Fibroblast of villous mesenchyme (primary cell): ENCODE results near the gene ERMP1. TPM values are rescaled to one million over a fixed set of nuclear protein-coding genes. Genes with fewer than 3 reads are reported as not detected.
A peak's percentile ranks its signal among the peaks of the same experiment; 100 is the strongest.

Experiments used
- DNase-seq: peaks from one replicate; pipeline ENCODE4 v3.0.0-alpha.2; 2010; ENCODE audit warnings: low read depth
- H3K4me3 ChIP-seq: 2 replicates; pipeline ENCODE4 v1.5.1; 2011; ENCODE audit warnings: low read depth, mild to moderate bottlenecking, low read length
- CTCF ChIP-seq: IDR thresholded peaks from 2 replicates; pipeline ENCODE4 v1.5.1; 2012; ENCODE audit warnings: low read depth, mild to moderate bottlenecking, low read length; ENCODE audit not compliant: insufficient read depth
- total RNA-seq: library from RNA; depleted of rRNA; stranded (reverse); fragments of >200 nt; gene quantifications from 2 replicates; pipeline ENCODE4 v1.2.3, GENCODE V29; 2012

The ERMP1 gene
- total RNA-seq, 1 donor, result 58.3 TPM

GRCh38 chr9:5820425-5820824 lies 12.5 kb downstream of the ERMP1 start:
- no peak for DNase-seq
- no peak overlapping the region for H3K4me3 ChIP-seq
- no peak for TF ChIP-seq CTCF

GRCh38 chr9:5819174-5819573 lies 13.7 kb downstream of the ERMP1 start:
- H3K4me3 ChIP-seq, result no peak overlapping the region
- DNase-seq, result no peak
- no peak for TF ChIP-seq CTCF

- no peak for TF ChIP-seq CTCF
- DNase-seq, result no peak
- no peak overlapping the region for H3K4me3 ChIP-seq
These were observed 14.3 kb downstream of the ERMP1 start for GRCh38 chr9:5818424-5819142.

GRCh38 chr9:5817862-5818261 lies 15.1 kb downstream of the ERMP1 start:
- no peak for TF ChIP-seq CTCF
- peak; percentile 67 for DNase-seq
- H3K4me3 ChIP-seq, result no peak overlapping the region

- no peak for TF ChIP-seq CTCF
- H3K4me3 ChIP-seq, result no peak overlapping the region
- no peak for DNase-seq
These were observed 17.5 kb downstream of the ERMP1 start for GRCh38 chr9:5815461-5815860.

GRCh38 chr9:5813824-5814223 lies 19.1 kb downstream of the ERMP1 start:
- DNase-seq, result no peak
- no peak overlapping the region for H3K4me3 ChIP-seq
- TF ChIP-seq CTCF, result no peak

GRCh38 chr9:5811751-5812150 lies 21.2 kb downstream of the ERMP1 start:
- no peak overlapping the region for H3K4me3 ChIP-seq
- DNase-seq, result no peak
- TF ChIP-seq CTCF, result no peak
